MM.1S (cell line): ENCODE measurements around the gene CLCN4.

ENCODE experiments used
- DNase-seq: peaks from one replicate; pipeline ENCODE4 v3.0.0-alpha.2; 2015
- H2AFZ ChIP-seq: fragments of 300-600 bp; sonication (generic); 2 replicates; pipeline ENCODE4 v1.6.0; 2016; ENCODE audit warnings: antibody characterized with exemption, low read length
- H3F3A ChIP-seq: fragments of 300-600 bp; sonication (generic); 2 replicates; pipeline ENCODE4 v1.6.1; 2016; ENCODE audit warnings: mild to moderate bottlenecking, antibody characterized with exemption, low read length, moderate library complexity, mixed read lengths; ENCODE audit not compliant: insufficient read depth
- H3K27ac ChIP-seq: fragments of 300-600 bp; sonication (generic); 2 replicates; pipeline ENCODE4 v1.5.1; 2016; ENCODE audit warnings: mild to moderate bottlenecking, low read length
- H3K27me3 ChIP-seq: fragments of 300-600 bp; sonication (generic); replicated peaks from 2 replicates; pipeline ENCODE4 v1.6.0; 2016; ENCODE audit warnings: low read length; ENCODE audit not compliant: insufficient read depth
- H3K36me3 ChIP-seq: fragments of 300-600 bp; sonication (generic); replicated peaks from 2 replicates; pipeline ENCODE4 v1.6.1; 2016; ENCODE audit warnings: mild to moderate bottlenecking, low read length, mixed read lengths; ENCODE audit not compliant: insufficient read depth
- H3K4me1 ChIP-seq: fragments of 300-600 bp; sonication (generic); 2 replicates; pipeline ENCODE4 v1.6.1; 2016; ENCODE audit warnings: low read length, mixed read lengths
- H3K4me2 ChIP-seq: fragments of 300-600 bp; sonication (generic); 2 replicates; pipeline ENCODE4 v1.6.0; 2016; ENCODE audit warnings: low read depth, low read length
- H3K4me3 ChIP-seq: fragments of 300-600 bp; sonication (generic); 2 replicates; pipeline ENCODE4 v1.5.1; 2016; ENCODE audit warnings: low read length, mixed read lengths
- H3K79me2 ChIP-seq: fragments of 300-600 bp; sonication (generic); 2 replicates; pipeline ENCODE4 v1.6.1; 2016; ENCODE audit warnings: mixed run types, low read length, mixed read lengths
- H3K9ac ChIP-seq: fragments of 300-600 bp; sonication (generic); 2 replicates; pipeline ENCODE4 v1.6.1; 2016; ENCODE audit warnings: low read length, mixed read lengths
- H3K9me2 ChIP-seq: fragments of 300-600 bp; sonication (generic); replicated peaks from 2 replicates; pipeline ENCODE4 v1.6.1; 2016; ENCODE audit warnings: mild to moderate bottlenecking, low read length, mixed read lengths; ENCODE audit not compliant: insufficient read depth
- H3K9me3 ChIP-seq: fragments of 300-600 bp; sonication (generic); replicated peaks from 2 replicates; pipeline ENCODE4 v1.6.1; 2016; ENCODE audit warnings: mild to moderate bottlenecking, low read length, mixed read lengths; ENCODE audit not compliant: insufficient read depth
- H4K20me1 ChIP-seq: fragments of 300-600 bp; sonication (generic); 2 replicates; pipeline ENCODE4 v1.6.1; 2016; ENCODE audit warnings: mild to moderate bottlenecking, low read length, moderate library complexity, mixed read lengths; ENCODE audit not compliant: insufficient read depth
- CTCF ChIP-seq: fragments of 300-600 bp; sonication (generic); IDR thresholded peaks from 2 replicates; pipeline ENCODE4 v1.5.1; 2016; ENCODE audit warnings: antibody characterized with exemption, low read length, mixed read lengths
- EZH2 ChIP-seq: fragments of 300-600 bp; sonication (generic); optimal IDR thresholded peaks from 2 replicates; pipeline ENCODE3; 2017; ENCODE audit warnings: low read depth, mild to moderate bottlenecking, antibody characterized with exemption, low read length, mixed read lengths
- EZH2phosphoT487 ChIP-seq: fragments of 300-600 bp; sonication (generic); IDR thresholded peaks from 2 replicates; pipeline ENCODE4 v1.6.1; 2018; ENCODE audit warnings: antibody characterized with exemption, low read length

CLCN4 gene

GRCh38 chrX:10208281-10208856 lies 51.6 kb downstream of the CLCN4 start:
- TF ChIP-seq CTCF, result no peak
- TF ChIP-seq EZH2phosphoT487, result no peak
- TF ChIP-seq EZH2, result no peak
- H3K4me2 ChIP-seq, result no peak overlapping the region
- no peak overlapping the region for H2AFZ ChIP-seq
- no peak overlapping the region for H3K27ac ChIP-seq
- no peaks in the 10 kb centered on the region for H3K36me3 ChIP-seq
- no peak overlapping the region for H3K9ac ChIP-seq
- H3K79me2 ChIP-seq, result no peaks in the 10 kb centered on the region
- no peaks in the 10 kb centered on the region for H3F3A ChIP-seq
- H3K4me1 ChIP-seq, result no peaks in the 10 kb centered on the region
- no peaks in the 10 kb centered on the region for H3K27me3 ChIP-seq
- H3K4me3 ChIP-seq, result no peak overlapping the region
- no peak for DNase-seq
- no peaks in the 10 kb centered on the region for H3K9me2 ChIP-seq
- H4K20me1 ChIP-seq, result no peaks in the 10 kb centered on the region
- H3K9me3 ChIP-seq, result no peaks in the 10 kb centered on the region

GRCh38 chrX:10208953-10209352 lies 52.2 kb downstream of the CLCN4 start:
- Histone ChIP-seq H3K36me3 (no peaks in the 10 kb centered on the region), H3K9me3 (no peaks in the 10 kb centered on the region), H3K4me3 (no peak overlapping the region), H3K9ac (no peak overlapping the region), H3K4me1 (no peaks in the 10 kb centered on the region), H3F3A (no peaks in the 10 kb centered on the region), H4K20me1 (no peaks in the 10 kb centered on the region), H3K27ac (no peak overlapping the region), H3K79me2 (no peaks in the 10 kb centered on the region), H3K4me2 (no peak overlapping the region), H2AFZ (no peak overlapping the region), H3K9me2 (no peaks in the 10 kb centered on the region), H3K27me3 (no peaks in the 10 kb centered on the region)
- no peak for TF ChIP-seq EZH2
- TF ChIP-seq EZH2phosphoT487, result no peak
- no peak for TF ChIP-seq CTCF
- DNase-seq, result no peak

GRCh38 chrX:10212395-10212794 lies 55.6 kb downstream of the CLCN4 start:
- Histone ChIP-seq H3K36me3 (no peaks in the 10 kb centered on the region), H2AFZ (no peak overlapping the region), H3K27me3 (no peaks in the 10 kb centered on the region), H3K79me2 (no peaks in the 10 kb centered on the region), H3K4me1 (no peaks in the 10 kb centered on the region), H3K4me2 (no peak overlapping the region), H3K4me3 (no peak overlapping the region), H3K27ac (no peak overlapping the region), H3F3A (no peaks in the 10 kb centered on the region), H3K9me3 (no peaks in the 10 kb centered on the region), H3K9me2 (no peaks in the 10 kb centered on the region), H3K9ac (no peak overlapping the region), H4K20me1 (no peaks in the 10 kb centered on the region)
- DNase-seq, result no peak
- TF ChIP-seq CTCF (no peak), EZH2 (no peak), EZH2phosphoT487 (no peak)
